Activated T-cell treated with anti-CD3 and anti-CD28 coated beads, Interleukin-2, amount 50 U/mL, for 72 hours (primary cell): ENCODE results near the gene PPP3R1. TPM values are rescaled to one million over a fixed set of nuclear protein-coding genes. Genes with fewer than 3 reads are reported as not detected.
A peak's percentile ranks its signal among the peaks of the same experiment; 100 is the strongest.

ENCODE experiments used
- ATAC-seq, 2 donors: fragments of 150-1000 bp; cut with Tn5 transposase; replicated peaks in 1 of 2; 2 replicates each; pipeline ENCODE4 v1.10.0; 2021; ENCODE audit warnings: moderate library complexity in 2 of 2, mild to moderate bottlenecking in 1 of 2
- DNase-seq, 2 donors: peaks; one replicate each; pipeline ENCODE4 v3.0.0; 2021 to 2022; ENCODE audit warnings: mixed read lengths in 1 of 2
- H3K27ac Mint-ChIP-seq: one replicate; pipeline ENCODE4 v1.8.0; 2022; ENCODE audit warnings: mild to moderate bottlenecking, moderate library complexity, mixed read lengths
- H3K27me3 Mint-ChIP-seq: one replicate; pipeline ENCODE4 v1.8.0; 2022; ENCODE audit warnings: low read depth, mixed read lengths
- H3K36me3 Mint-ChIP-seq, 2 donors: one replicate each; pipeline ENCODE4 v1.8.0; 2022; ENCODE audit warnings: mixed read lengths in 2 of 2, mild to moderate bottlenecking in 1 of 2; ENCODE audit not compliant: insufficient read depth in 2 of 2
- H3K4me1 Mint-ChIP-seq: one replicate; pipeline ENCODE4 v1.8.0; 2022; ENCODE audit warnings: low read depth, mixed read lengths
- H3K4me3 Mint-ChIP-seq, 2 donors: one replicate each; pipeline ENCODE4 v1.8.0; 2022; ENCODE audit warnings: mild to moderate bottlenecking in 2 of 2, mixed read lengths in 2 of 2, moderate library complexity in 2 of 2
- H3K9me3 Mint-ChIP-seq, 2 donors: one replicate each; pipeline ENCODE4 v1.8.0; 2022; ENCODE audit warnings: mixed read lengths in 2 of 2
- total RNA-seq, 2 donors: library from RNA; stranded (reverse); gene quantifications; one replicate each; pipeline ENCODE4 v1.2.3, GENCODE V29; 2022

PPP3R1 gene
- total RNA-seq, 2 donors from 2014 or later = 81.1 to 83.8 TPM

GRCh38 chr2:68250652-68251186 is 1.6 kb downstream of the PPP3R1 start:
- H3K36me3 Mint-ChIP-seq = peaks cover 7 to 8% of the 10 kb centered on the region in 2 donors
- ATAC-seq = peak in 1 of 2 donors; percentile 0
- H3K9me3 Mint-ChIP-seq = no peaks in the 10 kb centered on the region

DNA sequence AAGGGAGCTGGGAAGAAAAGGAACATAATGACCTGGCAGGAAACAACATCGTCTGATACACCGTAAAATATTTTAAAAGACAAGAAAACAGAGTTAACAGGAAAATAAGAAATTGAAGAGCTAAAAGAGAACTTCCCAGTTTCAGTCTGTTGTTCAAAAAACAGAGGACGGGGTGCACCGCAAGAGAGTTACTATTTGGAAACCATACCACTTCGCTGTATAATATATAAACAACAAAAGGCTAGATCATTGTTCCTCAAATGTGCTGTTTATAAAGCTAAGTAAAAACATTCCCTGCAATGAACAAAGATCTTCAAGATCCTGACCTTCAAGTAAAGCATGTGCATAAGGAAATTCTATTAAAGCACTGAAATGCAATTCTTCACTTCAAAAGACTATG is 2.1 kb downstream of the PPP3R1 start:
- DNase-seq = no peak
- peaks cover 21% of the 10 kb centered on the region for H3K4me1 Mint-ChIP-seq
- H3K4me3 Mint-ChIP-seq = peak overlapping the region in 1 of 2 donors; percentile 93
- H3K27me3 Mint-ChIP-seq = no peaks in the 10 kb centered on the region
- no peak for ATAC-seq
- peak overlapping the region; percentile 94 for H3K27ac Mint-ChIP-seq
- H3K36me3 Mint-ChIP-seq = peaks cover 7 to 8% of the 10 kb centered on the region in 2 donors
- no peaks in the 10 kb centered on the region for H3K9me3 Mint-ChIP-seq

More at GRCh38 chr2:68250652-68251186, 1.6 kb downstream of the PPP3R1 start:
- H3K27ac Mint-ChIP-seq = peak overlapping the region; percentile 94
- H3K27me3 Mint-ChIP-seq = no peaks in the 10 kb centered on the region
- peaks cover 26% of the 10 kb centered on the region for H3K4me1 Mint-ChIP-seq
- DNase-seq = no peak
- H3K4me3 Mint-ChIP-seq = peak overlapping the region in 1 of 2 donors; percentile 93

DNA sequence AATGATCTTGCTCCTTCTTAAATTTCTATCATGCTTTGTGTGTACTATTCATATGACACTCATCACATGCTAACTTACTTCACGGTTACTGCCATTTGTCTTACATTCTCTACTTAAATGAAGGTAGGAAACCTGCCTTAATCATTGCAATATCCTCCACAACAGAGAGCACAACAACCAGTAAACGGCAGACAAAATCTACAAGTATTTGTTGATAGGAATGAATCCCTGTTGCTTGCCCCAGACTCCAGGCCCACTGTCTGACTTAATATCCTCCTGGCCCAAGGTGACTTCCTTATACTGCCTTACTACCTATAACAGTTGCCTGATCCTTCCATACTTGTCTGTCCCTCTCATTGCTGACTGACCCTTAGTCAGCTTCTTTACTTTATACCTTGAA is 3.5 kb downstream of the PPP3R1 start:
- no peak overlapping the region for H3K27ac Mint-ChIP-seq

DNA sequence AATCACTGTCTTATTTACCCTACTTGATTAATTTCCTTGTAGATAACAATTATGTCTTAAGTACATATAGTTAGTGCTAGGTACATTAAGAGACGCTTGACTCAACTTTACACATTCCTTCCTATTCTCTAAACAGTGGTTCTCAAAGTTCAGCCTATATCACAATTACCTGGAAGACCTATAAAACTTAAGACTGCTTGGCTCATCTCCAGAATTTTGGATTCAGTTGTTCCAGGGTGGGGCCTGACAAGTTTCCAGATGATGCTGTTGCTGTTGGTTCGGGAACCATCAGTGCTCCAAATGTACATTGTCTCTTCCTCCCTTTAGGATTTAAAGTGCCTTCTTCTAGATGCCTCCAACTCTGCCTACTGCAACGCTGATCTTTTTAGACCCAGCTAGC is 4.0 kb downstream of the PPP3R1 start:
- DNase-seq (no peak), ATAC-seq (no peak)
- Mint-ChIP-seq H3K9me3 (no peaks in the 10 kb centered on the region), H3K27ac (no peak overlapping the region), H3K4me3 (no peak overlapping the region), H3K27me3 (no peaks in the 10 kb centered on the region), H3K36me3 (peaks cover 7 to 8% of the 10 kb centered on the region in 2 donors), H3K4me1 (peaks cover 7% of the 10 kb centered on the region)

More for the DNA sequence above, 3.5 kb downstream of the PPP3R1 start:
- no peak for ATAC-seq
- no peak for DNase-seq
- peaks cover 7% of the 10 kb centered on the region for H3K4me1 Mint-ChIP-seq
- no peak overlapping the region for H3K4me3 Mint-ChIP-seq
- no peaks in the 10 kb centered on the region for H3K27me3 Mint-ChIP-seq
- peaks cover 7 to 8% of the 10 kb centered on the region in 2 donors for H3K36me3 Mint-ChIP-seq
- no peaks in the 10 kb centered on the region for H3K9me3 Mint-ChIP-seq

DNA sequence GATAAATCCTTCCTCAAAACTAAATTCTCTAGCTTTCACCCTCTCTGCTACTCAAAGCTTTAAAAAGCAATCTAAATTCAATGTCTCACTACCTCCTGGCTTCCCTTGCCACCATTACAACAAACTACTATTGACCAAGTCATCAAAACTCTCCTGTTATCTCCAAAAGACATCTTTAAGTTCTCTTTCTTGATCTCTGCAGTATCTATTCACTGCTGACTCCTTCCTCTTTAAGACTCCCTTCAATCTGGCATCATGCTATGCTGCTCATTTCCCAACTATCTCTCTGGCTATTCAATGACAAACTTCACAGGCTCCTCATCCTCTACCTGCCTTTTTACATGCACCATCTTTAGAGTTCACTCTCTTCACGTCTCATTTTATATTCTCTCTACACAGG is 5.9 kb downstream of the PPP3R1 start:
- H3K4me1 Mint-ChIP-seq = peaks cover 15% of the 10 kb centered on the region
- no peak overlapping the region for H3K27ac Mint-ChIP-seq
- no peaks in the 10 kb centered on the region for H3K27me3 Mint-ChIP-seq
- DNase-seq (no peak), ATAC-seq (no peak)
- H3K4me3 Mint-ChIP-seq = no peak overlapping the region
- no peaks in the 10 kb centered on the region for H3K9me3 Mint-ChIP-seq
- peaks cover 4 to 5% of the 10 kb centered on the region in 2 donors for H3K36me3 Mint-ChIP-seq

DNA sequence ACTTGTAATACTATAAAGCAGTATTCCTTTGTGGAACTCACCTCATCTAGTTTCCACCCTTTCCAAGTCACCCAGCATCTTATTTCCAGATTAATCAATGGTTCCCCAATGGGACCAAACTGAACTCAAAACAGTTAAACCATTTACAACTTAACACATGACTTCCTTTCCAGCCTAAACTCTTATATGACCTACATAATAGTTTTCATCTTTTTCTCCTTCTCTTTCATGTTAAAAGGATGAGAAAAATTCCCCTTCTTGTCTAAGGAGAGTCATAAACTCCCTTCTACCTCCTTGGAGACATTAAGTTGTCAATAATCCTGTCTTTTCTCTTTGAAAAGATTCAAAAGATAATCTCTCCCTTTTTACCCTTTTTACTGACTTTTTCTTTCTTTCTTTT is 6.7 kb downstream of the PPP3R1 start:
- no peaks in the 10 kb centered on the region for H3K9me3 Mint-ChIP-seq
- peaks cover 22% of the 10 kb centered on the region for H3K4me1 Mint-ChIP-seq
- no peak for ATAC-seq
- no peak overlapping the region for H3K4me3 Mint-ChIP-seq
- peaks cover 0 to under 1% of the 10 kb centered on the region in 2 donors for H3K36me3 Mint-ChIP-seq
- no peak overlapping the region for H3K27ac Mint-ChIP-seq
- no peak for DNase-seq
- H3K27me3 Mint-ChIP-seq = no peaks in the 10 kb centered on the region

DNA sequence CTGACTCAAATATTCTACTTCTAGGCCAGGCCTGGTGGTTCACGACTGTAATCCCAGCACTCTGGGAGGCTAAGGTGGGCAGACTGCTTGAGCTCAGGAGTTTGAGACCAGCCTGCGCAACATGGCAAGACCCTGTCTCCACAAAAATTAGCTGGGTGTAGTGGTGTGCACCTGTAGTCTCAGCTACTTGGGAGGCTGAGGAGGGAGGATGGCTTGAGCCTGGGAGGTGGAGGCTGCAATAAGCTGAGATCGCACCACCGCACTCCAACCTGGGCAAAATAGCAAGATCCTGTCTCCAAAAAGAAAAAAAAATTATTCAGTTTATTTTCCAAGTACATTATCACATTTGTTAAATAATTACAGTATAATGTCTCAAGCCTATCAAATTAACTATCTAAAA is 7.3 kb downstream of the PPP3R1 start:
- Mint-ChIP-seq H3K27me3 (no peaks in the 10 kb centered on the region), H3K36me3 (peaks cover 0 to 2% of the 10 kb centered on the region in 2 donors)
- ATAC-seq = no peak

GRCh38 chr2:68244456-68244855 is 7.9 kb downstream of the PPP3R1 start:
- Mint-ChIP-seq H3K27me3 (no peaks in the 10 kb centered on the region), H3K27ac (no peak overlapping the region), H3K9me3 (no peaks in the 10 kb centered on the region), H3K36me3 (peaks cover 0 to 2% of the 10 kb centered on the region in 2 donors), H3K4me1 (peaks cover 27% of the 10 kb centered on the region), H3K4me3 (no peak overlapping the region)
- no peak for ATAC-seq
- no peak for DNase-seq

More for the DNA sequence above, 7.3 kb downstream of the PPP3R1 start:
- peaks cover 25% of the 10 kb centered on the region for H3K4me1 Mint-ChIP-seq
- no peaks in the 10 kb centered on the region for H3K9me3 Mint-ChIP-seq
- H3K27ac Mint-ChIP-seq = no peak overlapping the region
- H3K4me3 Mint-ChIP-seq = no peak overlapping the region
- DNase-seq = no peak

DNA sequence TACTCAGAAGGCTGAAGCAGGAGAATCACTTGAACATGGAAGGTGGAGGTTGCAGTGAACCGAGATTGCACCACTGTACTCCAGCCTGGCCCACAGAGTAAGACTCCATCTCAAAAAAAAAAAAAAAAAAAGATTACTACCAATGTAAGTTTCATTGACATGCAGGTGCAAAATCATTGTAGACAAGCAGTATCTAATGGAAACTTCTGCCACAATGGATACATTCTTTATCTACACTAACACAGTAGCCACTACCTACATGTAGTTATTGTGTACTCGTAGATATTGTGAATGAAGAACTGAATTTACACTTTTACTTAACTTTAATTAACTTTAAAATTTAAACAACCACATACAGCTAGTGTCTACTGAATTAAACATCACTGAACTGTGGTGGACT is 10.6 kb downstream of the PPP3R1 start:
- Mint-ChIP-seq H3K36me3 (peaks cover 0 to 8% of the 10 kb centered on the region in 2 donors), H3K9me3 (no peaks in the 10 kb centered on the region), H3K4me3 (no peak overlapping the region), H3K27me3 (no peaks in the 10 kb centered on the region), H3K27ac (no peak overlapping the region), H3K4me1 (peaks cover 54% of the 10 kb centered on the region)
- DNase-seq (no peak), ATAC-seq (no peak)

DNA sequence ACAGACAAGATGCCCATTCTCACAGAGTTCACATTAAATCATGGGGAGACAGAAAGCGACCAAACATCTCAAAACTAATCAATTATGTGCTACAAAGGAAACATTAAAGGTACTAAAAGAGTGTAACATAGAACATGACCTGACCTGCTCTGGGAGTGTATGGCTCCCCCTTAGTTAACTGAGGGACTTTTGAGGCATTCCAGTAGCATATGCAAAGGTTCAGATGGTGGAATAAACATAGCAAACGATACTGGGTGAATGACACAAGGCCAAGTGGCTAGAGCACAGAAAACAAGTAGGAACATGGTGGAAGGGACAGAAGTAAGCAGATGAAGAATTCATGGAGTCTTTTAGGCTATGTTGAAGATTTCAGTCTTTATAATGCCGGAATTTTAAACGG is 11.9 kb downstream of the PPP3R1 start:
- Mint-ChIP-seq H3K4me3 (peak overlapping the region in 1 of 2 donors; percentile 58), H3K27ac (peak overlapping the region; percentile 43), H3K27me3 (no peaks in the 10 kb centered on the region), H3K36me3 (peaks cover 0 to 9% of the 10 kb centered on the region in 2 donors), H3K9me3 (no peaks in the 10 kb centered on the region), H3K4me1 (peaks cover 65% of the 10 kb centered on the region)
- no peak for DNase-seq
- no peak for ATAC-seq

- DNase-seq (no peak), ATAC-seq (peak; percentile 25 to 60)
- Mint-ChIP-seq H3K27me3 (no peaks in the 10 kb centered on the region), H3K9me3 (no peaks in the 10 kb centered on the region), H3K27ac (peak overlapping the region; percentile 97), H3K36me3 (peaks cover 0 to 9% of the 10 kb centered on the region in 2 donors), H3K4me1 (peaks cover 73% of the 10 kb centered on the region), H3K4me3 (peak overlapping the region; percentile 20 to 90)
Measured at GRCh38 chr2:68238955-68239822, 13.1 kb downstream of the PPP3R1 start.

GRCh38 chr2:68237976-68238580 is 14.3 kb downstream of the PPP3R1 start:
- Mint-ChIP-seq H3K9me3 (no peaks in the 10 kb centered on the region), H3K27ac (peak overlapping the region; percentile 63), H3K27me3 (no peaks in the 10 kb centered on the region), H3K36me3 (peaks cover 0 to 9% of the 10 kb centered on the region in 2 donors), H3K4me3 (peak overlapping the region; percentile 0 to 56), H3K4me1 (peaks cover 77% of the 10 kb centered on the region)
- DNase-seq (no peak), ATAC-seq (no peak)

GRCh38 chr2:68237404-68237803 is 14.9 kb downstream of the PPP3R1 start:
- H3K36me3 Mint-ChIP-seq = peaks cover 0 to 9% of the 10 kb centered on the region in 2 donors
- no peak overlapping the region for H3K27ac Mint-ChIP-seq
- DNase-seq = no peak
- no peaks in the 10 kb centered on the region for H3K27me3 Mint-ChIP-seq
- H3K4me3 Mint-ChIP-seq = no peak overlapping the region
- H3K4me1 Mint-ChIP-seq = peaks cover 77% of the 10 kb centered on the region
- no peaks in the 10 kb centered on the region for H3K9me3 Mint-ChIP-seq
- ATAC-seq = no peak
